Chondrocyte (in vitro differentiated cells): ENCODE results near the gene SHISA4. TPM values are rescaled to one million over a fixed set of nuclear protein-coding genes. Genes with fewer than 3 reads are reported as not detected.
A peak's percentile ranks its signal among the peaks of the same experiment; 100 is the strongest.

Experiments
- DNase-seq: peaks from one replicate; pipeline ENCODE4 v3.0.0; 2021; ENCODE audit warnings: mixed read lengths, low spot score
- H3K27ac Mint-ChIP-seq: one replicate; pipeline ENCODE4 v1.8.0; 2021; ENCODE audit warnings: mild to moderate bottlenecking, moderate library complexity, mixed read lengths; ENCODE audit not compliant: unreplicated experiment
- H3K27me3 Mint-ChIP-seq: 2 replicates; pipeline ENCODE4 v1.8.0; 2021; ENCODE audit warnings: low read depth, mixed read lengths
- H3K36me3 Mint-ChIP-seq: 2 replicates; pipeline ENCODE4 v1.8.0; 2021; ENCODE audit warnings: low read depth, mixed read lengths
- H3K4me1 Mint-ChIP-seq: 2 replicates; pipeline ENCODE4 v1.8.0; 2021; ENCODE audit warnings: low read depth, mild to moderate bottlenecking, mixed read lengths
- H3K4me3 Mint-ChIP-seq: one replicate; pipeline ENCODE4 v1.8.0; 2021; ENCODE audit warnings: mild to moderate bottlenecking, moderate library complexity, mixed read lengths; ENCODE audit not compliant: unreplicated experiment
- H3K9me3 Mint-ChIP-seq: 2 replicates; pipeline ENCODE4 v1.8.0; 2021; ENCODE audit warnings: low read depth, mixed read lengths
- CTCF ChIP-seq: fragments of 200-600 bp; sonication (generic); IDR thresholded peaks from 2 replicates; pipeline ENCODE4 v1.5.0; 2021; ENCODE audit warnings: antibody characterized with exemption, mild to moderate bottlenecking, moderate library complexity
- total RNA-seq: library from RNA; stranded (reverse); gene quantifications from 3 replicates; pipeline ENCODE4 v1.2.1, GENCODE V29; 2021

The SHISA4 gene
- total RNA-seq, 1 donor from 2014 or later: 37.7 TPM

DNA sequence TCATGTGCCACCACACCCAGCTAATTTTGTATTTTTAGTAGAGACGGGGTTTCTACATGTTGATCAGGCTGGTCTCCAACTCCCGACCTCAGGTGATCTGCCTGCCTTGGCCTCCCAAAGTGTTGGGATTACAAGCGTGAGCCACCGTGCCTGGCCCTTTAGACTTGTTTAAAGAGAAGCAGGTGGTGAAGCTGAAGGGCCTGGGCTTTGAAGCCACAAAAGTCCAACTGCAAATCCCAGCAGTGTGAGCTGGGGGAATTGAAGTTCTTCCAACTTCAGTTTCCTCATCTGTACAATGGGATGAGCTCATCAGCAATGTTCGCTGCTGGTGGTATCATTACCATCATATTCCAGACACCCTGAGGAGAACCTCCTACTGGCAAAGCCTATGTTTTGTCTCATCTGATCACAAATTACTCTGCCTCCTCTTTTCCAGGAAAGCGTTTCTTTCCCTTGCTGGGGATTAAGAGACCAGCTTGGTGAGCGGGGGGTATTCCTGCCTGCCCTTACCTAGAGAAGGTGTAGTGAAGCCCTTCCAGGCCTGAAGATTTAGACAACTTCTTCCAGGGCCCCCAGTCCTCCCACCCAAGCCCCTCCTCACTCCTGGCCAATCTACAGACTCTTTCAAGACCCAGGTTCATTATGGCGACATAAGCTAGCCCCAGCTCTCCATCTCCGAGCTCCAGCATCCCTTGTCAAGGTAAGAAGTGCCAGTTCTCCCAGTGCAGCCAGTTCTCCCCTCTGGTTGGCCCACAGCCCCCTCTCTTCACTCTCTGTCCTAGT is 2.4 kb upstream of the SHISA4 start:
- no peaks in the 10 kb centered on the region for H3K36me3 Mint-ChIP-seq
- H3K27me3 Mint-ChIP-seq: no peaks in the 10 kb centered on the region
- peak overlapping the region; percentile 53 for H3K27ac Mint-ChIP-seq
- H3K4me3 Mint-ChIP-seq: no peak overlapping the region
- peaks cover 60% of the 10 kb centered on the region for H3K4me1 Mint-ChIP-seq
- H3K9me3 Mint-ChIP-seq: no peaks in the 10 kb centered on the region
- no peak for TF ChIP-seq CTCF
- DNase-seq: no peak

DNA sequence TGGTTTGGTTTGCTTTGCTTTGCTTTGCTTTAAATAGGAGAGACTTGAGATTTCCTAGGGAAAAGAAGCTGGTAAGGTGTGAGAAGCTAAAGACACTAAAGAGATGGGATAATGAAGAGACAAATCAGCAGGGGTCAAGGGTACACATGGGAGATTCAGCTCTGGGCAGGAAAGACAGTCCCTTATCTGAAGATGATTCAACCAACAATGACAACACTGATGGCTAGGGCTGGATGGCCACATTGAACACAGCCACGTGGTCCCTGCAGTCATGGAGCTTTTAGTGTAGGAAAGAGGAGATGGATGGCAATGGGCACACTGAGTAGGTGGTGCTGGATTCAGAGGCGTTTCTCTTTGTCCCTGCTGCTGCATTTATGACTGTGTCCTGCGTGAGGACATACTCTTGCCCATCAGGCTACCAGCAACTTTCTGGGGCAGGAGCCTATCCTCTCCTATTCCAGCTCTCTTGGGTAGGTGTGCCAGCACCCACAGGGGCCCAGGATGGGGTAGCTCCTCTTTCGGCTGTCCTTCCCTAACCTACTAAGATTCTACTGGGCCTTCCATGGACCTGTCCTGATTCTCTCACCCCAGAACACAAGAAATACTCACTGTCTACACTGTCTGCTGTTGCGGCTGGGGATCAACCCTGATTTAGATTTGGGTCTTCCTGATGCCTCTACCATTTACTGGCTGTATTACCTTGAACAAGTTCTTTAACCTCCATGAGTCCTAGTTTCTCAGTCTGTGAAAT is 1.4 kb upstream of the SHISA4 start:
- no peak for TF ChIP-seq CTCF
- Mint-ChIP-seq H3K9me3 (no peaks in the 10 kb centered on the region), H3K27ac (no peak overlapping the region), H3K4me3 (no peak overlapping the region), H3K36me3 (no peaks in the 10 kb centered on the region), H3K4me1 (peaks cover 61% of the 10 kb centered on the region), H3K27me3 (no peaks in the 10 kb centered on the region)
- DNase-seq: no peak

GRCh38 chr1:201889090-201889968 is 631 bp downstream of the SHISA4 start:
- Mint-ChIP-seq H3K27ac (peak overlapping the region; percentile 53), H3K36me3 (no peaks in the 10 kb centered on the region), H3K27me3 (no peaks in the 10 kb centered on the region), H3K9me3 (no peaks in the 10 kb centered on the region), H3K4me3 (peak overlapping the region; percentile 73), H3K4me1 (peaks cover 55% of the 10 kb centered on the region)
- no peak for DNase-seq
- TF ChIP-seq CTCF: no peak

DNA sequence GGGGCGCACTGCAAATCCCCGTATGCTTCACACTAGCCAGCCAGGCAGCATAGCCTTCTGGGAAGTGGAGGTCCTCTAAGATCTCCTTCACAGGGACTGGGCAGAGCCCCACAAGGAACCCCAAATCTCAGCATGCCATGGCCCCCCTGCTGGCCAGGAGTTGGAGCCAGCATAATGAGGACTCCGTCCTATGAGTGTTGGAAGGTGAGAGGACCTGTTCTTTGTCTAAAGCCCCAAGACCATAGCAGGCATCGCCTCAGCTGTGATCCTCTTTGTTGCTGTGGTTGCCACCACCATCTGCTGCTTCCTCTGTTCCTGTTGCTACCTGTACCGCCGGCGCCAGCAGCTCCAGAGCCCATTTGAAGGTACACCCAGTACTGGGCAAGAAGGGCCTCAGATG is 1.5 kb downstream of the SHISA4 start:
- Mint-ChIP-seq H3K27me3 (no peaks in the 10 kb centered on the region), H3K36me3 (no peaks in the 10 kb centered on the region), H3K4me1 (peaks cover 52% of the 10 kb centered on the region), H3K27ac (peak overlapping the region; percentile 38), H3K9me3 (no peaks in the 10 kb centered on the region), H3K4me3 (no peak overlapping the region)
- no peak for DNase-seq
- no peak for TF ChIP-seq CTCF
